HG02759 (cell line): ENCODE data around the gene COL16A1.

Source experiments
- ATAC-seq: cut with Tn5 transposase; IDR thresholded peaks from one replicate; pipeline ENCODE4 v1.9.1; 2021; ENCODE audit warnings: mild to moderate bottlenecking, moderate library complexity; ENCODE audit not compliant: unreplicated experiment

The COL16A1 gene

GRCh38 chr1:31733389-31734219 lies 29.8 kb upstream of the COL16A1 start:
- no peak for ATAC-seq

GRCh38 chr1:31732751-31733289 lies 29.0 kb upstream of the COL16A1 start:
- no peak for ATAC-seq

GRCh38 chr1:31732343-31732742 lies 28.5 kb upstream of the COL16A1 start:
- no peak for ATAC-seq

GRCh38 chr1:31731049-31731565 lies 27.3 kb upstream of the COL16A1 start:
- ATAC-seq, result no peak

GRCh38 chr1:31730336-31731048 lies 26.7 kb upstream of the COL16A1 start:
- ATAC-seq, result no peak

- no peak for ATAC-seq
These were observed 24.0 kb upstream of the COL16A1 start for GRCh38 chr1:31727849-31728248.

- ATAC-seq, result no peak
These were observed 23.4 kb upstream of the COL16A1 start for GRCh38 chr1:31727195-31727594.

- no peak for ATAC-seq
These were observed 22.9 kb upstream of the COL16A1 start for GRCh38 chr1:31726715-31727114.

GRCh38 chr1:31725777-31726535 lies 22.1 kb upstream of the COL16A1 start:
- ATAC-seq, result no peak

GRCh38 chr1:31725134-31725533 lies 21.3 kb upstream of the COL16A1 start:
- no peak for ATAC-seq

GRCh38 chr1:31723828-31724359 lies 20.1 kb upstream of the COL16A1 start:
- ATAC-seq, result no peak

GRCh38 chr1:31718327-31718897 lies 14.6 kb upstream of the COL16A1 start:
- ATAC-seq, result no peak

- no peak for ATAC-seq
These were observed 13.5 kb upstream of the COL16A1 start for GRCh38 chr1:31717341-31717740.

GRCh38 chr1:31715873-31716220 lies 12.0 kb upstream of the COL16A1 start:
- ATAC-seq, result no peak

- ATAC-seq, result no peak
These were observed 11.5 kb upstream of the COL16A1 start for GRCh38 chr1:31715087-31715872.

GRCh38 chr1:31714442-31715086 lies 10.7 kb upstream of the COL16A1 start:
- ATAC-seq, result no peak

- no peak for ATAC-seq
These were observed 8.8 kb upstream of the COL16A1 start for GRCh38 chr1:31712630-31713029.

GRCh38 chr1:31712068-31712467 lies 8.3 kb upstream of the COL16A1 start:
- ATAC-seq, result no peak

- ATAC-seq, result no peak
These were observed 4.5 kb upstream of the COL16A1 start for GRCh38 chr1:31708324-31708723.
